Fibroblast of lung (primary cell): Measurements from ENCODE around the gene COL8A1. TPM values are rescaled to one million over a fixed set of nuclear protein-coding genes. Genes with fewer than 3 reads are reported as not detected.

ENCODE experiments used
- DNase-seq, 2 donors: peaks; one replicate each; pipeline versions ENCODE4 v3.0.0 to v3.0.0-alpha.2; 2010; ENCODE audit warnings: low read depth in 2 of 2
- H2AFZ ChIP-seq: 2 replicates; pipeline ENCODE4 v1.5.1; 2012; ENCODE audit warnings: low read length, control low read depth, inconsistent platforms
- H3K27ac ChIP-seq: 2 replicates; pipeline ENCODE4 v1.5.1; 2011; ENCODE audit warnings: low read length, control low read depth; ENCODE audit not compliant: insufficient read depth
- H3K27me3 ChIP-seq: 2 replicates; pipeline ENCODE4 v1.5.1; 2011; ENCODE audit warnings: mild to moderate bottlenecking, low read length; ENCODE audit not compliant: control insufficient read depth, insufficient read depth
- H3K36me3 ChIP-seq: 2 replicates; pipeline ENCODE4 v1.5.1; 2011; ENCODE audit warnings: low read length; ENCODE audit not compliant: control insufficient read depth, insufficient read depth
- H3K4me1 ChIP-seq: 2 replicates; pipeline ENCODE4 v1.5.1; 2011; ENCODE audit warnings: low read length; ENCODE audit not compliant: control insufficient read depth, insufficient read depth; ENCODE audit errors: extremely low read depth
- H3K4me2 ChIP-seq: 2 replicates; pipeline ENCODE4 v1.5.1; 2011; ENCODE audit warnings: low read length, control low read depth; ENCODE audit not compliant: insufficient read depth; ENCODE audit errors: extremely low read depth
- H3K4me3 ChIP-seq, 4 experiments: fragments of 200-600 bp in 1 of 4; sonication (generic) in 1 of 4; replicated peaks in 1 of 4; 2 replicates each; pipeline ENCODE4 v1.5.1; 2011 to 2016; ENCODE audit warnings: low read length in 4 of 4, low read depth in 3 of 4, mild to moderate bottlenecking in 3 of 4, control low read depth in 2 of 4, inconsistent platforms in 1 of 4, mixed read lengths in 1 of 4; ENCODE audit not compliant: insufficient read depth in 1 of 4; ENCODE audit errors: control extremely low read depth in 1 of 4
- H3K79me2 ChIP-seq: 2 replicates; pipeline ENCODE4 v1.5.1; 2012; ENCODE audit warnings: mild to moderate bottlenecking, low read length, inconsistent platforms; ENCODE audit not compliant: control insufficient read depth, insufficient read depth
- H3K9ac ChIP-seq: 2 replicates; pipeline ENCODE4 v1.5.1; 2011; ENCODE audit warnings: mild to moderate bottlenecking, low read length, control low read depth; ENCODE audit not compliant: insufficient read depth
- H3K9me3 ChIP-seq: 2 replicates; pipeline ENCODE4 v1.5.1; 2012; ENCODE audit warnings: low read depth, low read length; ENCODE audit not compliant: control insufficient read depth, insufficient read depth
- H4K20me1 ChIP-seq: 2 replicates; pipeline ENCODE4 v1.5.1; 2011; ENCODE audit warnings: low read length; ENCODE audit not compliant: control insufficient read depth, insufficient read depth; ENCODE audit errors: extremely low read depth
- CTCF ChIP-seq, 2 donors: IDR thresholded peaks in 1 of 2; conservative IDR thresholded peaks in 1 of 2; 1 replicate in 1 of 2; 2 replicates in 1 of 2; pipeline ENCODE4 v1.5.1; 2011 to 2012; ENCODE audit warnings: low read length in 2 of 2, control low read depth in 1 of 2, inconsistent platforms in 1 of 2, low read depth in 1 of 2, mild to moderate bottlenecking in 1 of 2
- EZH2 ChIP-seq: IDR thresholded peaks from 2 replicates; pipeline ENCODE4 v1.5.1; 2012; ENCODE audit warnings: low read length, control low read depth, mild to moderate bottlenecking; ENCODE audit errors: missing control alignments
- polyA plus RNA-seq, 2 donors: library from polyadenylated mRNA; depleted of rRNA in 1 of 2; stranded (reverse) in 1 of 2; unstranded in 1 of 2; fragments of >200 nt; gene quantifications; 2 replicates each; pipeline ENCODE4 v1.2.1, GENCODE V29; 2011 to 2012; ENCODE audit warnings: missing spikeins in 1 of 2
- total RNA-seq: library from RNA; depleted of rRNA; stranded (reverse); fragments of >200 nt; gene quantifications from 2 replicates; pipeline ENCODE4 v1.2.1, GENCODE V29; 2014

The COL8A1 gene
- total and polyA plus RNA-seq, 2 donors (not counting 1 experiment from before 2014, with no cell fraction given), result 85.4 to 215 TPM

- Histone ChIP-seq H3K4me2 (peak overlapping the region; percentile 93), H3K4me3 (peak overlapping the region; percentile 17 to 91 (median 52)), H3K79me2 (peaks cover 21% of the 10 kb centered on the region), H3K36me3 (no peaks in the 10 kb centered on the region), H3K27ac (peak overlapping the region; percentile 7), H2AFZ (no peak overlapping the region), H4K20me1 (no peaks in the 10 kb centered on the region), H3K9me3 (no peaks in the 10 kb centered on the region), H3K27me3 (no peaks in the 10 kb centered on the region), H3K4me1 (no peaks in the 10 kb centered on the region), H3K9ac (no peak overlapping the region)
- peak in 1 of 2 donors; percentile 75 for DNase-seq
- TF ChIP-seq CTCF (conservative IDR thresholded peaks at IDR 0.05 in 1 of 2, IDR thresholded peaks at IDR 0.05 in 1 of 2; ENCODE audit: low read depth in 1 of 2, low read length in 2 of 2) (peak in 1 of 2 donors; percentile 27), EZH2 (no peak)
These were observed 1.4 kb upstream of the COL8A1 start for GRCh38 chr3:99637016-99637367.

GRCh38 chr3:99637368-99638111 is 854 bp upstream of the COL8A1 start:
- no peaks in the 10 kb centered on the region for H3K36me3 ChIP-seq
- H3K9me3 ChIP-seq, result no peaks in the 10 kb centered on the region
- H3K27me3 ChIP-seq, result no peaks in the 10 kb centered on the region
- H4K20me1 ChIP-seq, result no peaks in the 10 kb centered on the region
- H3K9ac ChIP-seq, result peak overlapping the region; percentile 78
- peak overlapping the region; percentile 44 to 91 (median 76) for H3K4me3 ChIP-seq
- peak overlapping the region; percentile 92 for H3K27ac ChIP-seq
- DNase-seq, result peak; percentile 78 to 91
- peak overlapping the region; percentile 93 for H3K4me2 ChIP-seq
- H2AFZ ChIP-seq, result peak overlapping the region; percentile 61
- TF ChIP-seq EZH2 (no peak), CTCF (conservative IDR thresholded peaks at IDR 0.05 in 1 of 2, IDR thresholded peaks at IDR 0.05 in 1 of 2; ENCODE audit: low read depth in 1 of 2, low read length in 2 of 2) (no peak)
- H3K4me1 ChIP-seq, result no peaks in the 10 kb centered on the region
- H3K79me2 ChIP-seq, result peaks cover 23% of the 10 kb centered on the region

- H3K79me2 ChIP-seq, result peaks cover 27% of the 10 kb centered on the region
- peak overlapping the region; percentile 44 to 91 (median 76) for H3K4me3 ChIP-seq
- peak; percentile 56 to 63 for DNase-seq
- H3K9ac ChIP-seq, result no peak overlapping the region
- no peaks in the 10 kb centered on the region for H3K4me1 ChIP-seq
- no peaks in the 10 kb centered on the region for H3K9me3 ChIP-seq
- H3K4me2 ChIP-seq, result peak overlapping the region; percentile 93
- TF ChIP-seq EZH2 (no peak), CTCF (conservative IDR thresholded peaks at IDR 0.05 in 1 of 2, IDR thresholded peaks at IDR 0.05 in 1 of 2; ENCODE audit: low read depth in 1 of 2, low read length in 2 of 2) (no peak)
- no peaks in the 10 kb centered on the region for H3K27me3 ChIP-seq
- no peaks in the 10 kb centered on the region for H3K36me3 ChIP-seq
- H4K20me1 ChIP-seq, result no peaks in the 10 kb centered on the region
- H3K27ac ChIP-seq, result no peak overlapping the region
- no peak overlapping the region for H2AFZ ChIP-seq
These were observed 1.2 kb downstream of the COL8A1 start for GRCh38 chr3:99639579-99639978.
